Measurements from ENCODE around the gene FKBP1B. TPM values are rescaled to one million over a fixed set of nuclear protein-coding genes. Genes with fewer than 3 reads are reported as not detected.
"Not testable (repeated sequence)": the region's sequence is repeated elsewhere in the genome, so short reads cannot be mapped to it uniquely, and the experiment has no call there.

The FKBP1B gene
- total RNA-seq, 1 donor from 2014 or later: 7.7 TPM

DNA sequence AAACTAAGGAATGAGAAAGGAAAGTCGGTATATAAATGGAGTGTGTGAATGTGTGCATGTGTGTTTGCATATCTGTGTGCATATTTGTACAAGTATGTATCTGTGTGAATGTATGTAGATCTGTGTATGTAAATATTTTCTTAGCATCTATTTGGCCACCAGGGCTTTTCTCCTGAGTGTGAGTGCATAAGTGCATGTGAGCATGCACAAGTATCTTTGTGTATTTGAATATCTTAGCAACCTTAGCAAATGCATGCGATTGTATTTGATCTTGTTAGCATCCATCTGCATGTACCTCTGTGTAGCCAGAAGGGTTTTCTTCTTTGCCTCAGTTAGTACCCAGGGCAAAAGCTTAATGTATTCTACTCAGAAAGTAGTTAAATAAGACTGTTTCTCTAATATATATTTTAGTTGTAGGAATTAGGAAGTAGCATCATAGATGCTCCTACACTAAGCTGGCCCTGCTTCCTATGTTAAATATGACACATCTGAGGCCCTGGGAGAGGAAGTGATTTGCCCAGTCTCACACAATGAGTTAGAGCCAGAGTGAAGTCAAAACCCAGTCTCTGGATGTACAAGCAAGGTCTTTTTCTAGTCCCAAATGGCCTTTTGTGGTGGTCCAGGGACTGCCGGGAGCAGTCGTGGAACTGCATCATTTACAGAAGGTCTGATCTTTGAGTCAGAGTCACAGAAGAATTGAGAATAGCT, 9.2 kb downstream of the FKBP1B start:
- DNase-seq (ENCODE audit: low read depth in 2 of 2): peak in 1 of 2 donors; percentile 29

DNA sequence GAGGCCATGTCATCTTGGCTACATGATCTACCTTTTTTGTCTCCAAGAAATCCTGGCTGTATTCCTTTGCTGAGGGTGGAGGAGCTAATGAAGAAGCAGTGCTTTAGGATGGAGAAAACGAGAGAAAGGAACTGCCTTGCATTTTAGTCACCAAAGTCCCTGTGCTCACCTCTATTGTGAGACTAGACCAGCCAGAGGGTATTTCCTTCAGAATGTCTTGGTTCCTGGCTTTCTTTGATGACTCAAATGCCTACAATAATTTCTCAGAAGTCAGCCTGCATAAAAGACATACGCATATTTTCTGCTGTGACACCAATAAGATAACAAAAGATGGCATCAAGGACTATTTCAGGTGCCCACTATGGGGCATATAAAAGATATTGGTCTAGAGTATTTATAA, 15.8 kb downstream of the FKBP1B start:
- no peak for DNase-seq (ENCODE audit: low read depth in 2 of 2)

DNA sequence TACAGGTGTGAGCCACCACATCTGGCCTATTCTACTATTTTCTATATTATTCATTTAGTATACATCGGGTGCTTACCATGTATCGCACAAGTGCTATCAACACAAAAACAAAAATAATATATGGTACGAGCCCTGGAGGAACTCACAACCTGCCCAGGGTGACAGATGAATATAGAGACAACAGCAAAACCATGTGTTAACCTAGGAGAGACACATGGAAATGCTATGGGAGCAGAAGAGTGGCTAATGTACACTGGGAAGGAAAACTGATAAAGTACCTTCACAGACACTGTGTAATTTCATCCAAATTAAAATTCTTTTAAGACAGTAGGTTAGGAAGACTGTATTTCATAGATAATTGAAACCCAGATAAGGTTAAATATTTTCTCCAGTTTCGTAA, 22.7 kb downstream of the FKBP1B start:
- DNase-seq (ENCODE audit: low read depth in 2 of 2): no peak

DNA sequence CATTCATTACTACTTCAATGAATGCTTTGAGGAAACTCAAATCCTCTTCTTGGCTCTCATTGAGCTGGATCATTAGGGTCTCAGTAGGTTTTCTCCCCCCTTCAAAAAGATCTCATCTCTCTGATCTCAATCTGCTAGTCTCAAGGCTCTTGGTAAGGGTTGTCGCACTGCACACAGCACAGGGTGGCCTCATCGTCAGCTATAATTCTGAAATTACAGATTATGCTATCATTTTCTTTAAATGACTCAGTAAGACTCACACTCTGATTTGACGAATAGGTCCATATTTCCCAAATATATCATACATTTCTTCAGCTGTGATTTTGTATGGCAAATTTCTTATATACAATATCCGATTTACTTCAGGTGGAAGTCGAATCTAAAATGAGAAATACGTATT, 24.3 kb downstream of the FKBP1B start:
- no peak for DNase-seq (ENCODE audit: low read depth in 2 of 2)

DNA sequence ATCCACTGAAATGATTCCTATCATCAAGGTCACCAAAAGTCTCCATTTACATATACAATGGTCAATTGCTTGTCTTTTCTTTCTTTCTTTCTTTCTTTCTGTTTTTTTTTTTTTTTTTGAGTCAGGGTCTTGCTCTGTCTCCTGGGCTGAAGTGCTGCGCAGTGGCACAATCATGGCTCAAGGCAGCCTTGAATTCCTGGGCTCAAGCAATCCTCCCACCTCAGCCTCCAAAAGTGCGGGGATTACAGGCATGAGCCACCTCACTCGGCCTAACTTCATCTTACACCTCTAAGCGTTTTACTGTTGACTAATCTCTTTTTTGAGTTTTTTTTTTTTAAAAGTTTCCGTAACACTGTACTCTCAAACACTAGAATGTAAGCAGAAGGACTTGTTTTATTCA, 25.7 kb downstream of the FKBP1B start:
- DNase-seq (ENCODE audit: low read depth in 2 of 2): no peak

DNA sequence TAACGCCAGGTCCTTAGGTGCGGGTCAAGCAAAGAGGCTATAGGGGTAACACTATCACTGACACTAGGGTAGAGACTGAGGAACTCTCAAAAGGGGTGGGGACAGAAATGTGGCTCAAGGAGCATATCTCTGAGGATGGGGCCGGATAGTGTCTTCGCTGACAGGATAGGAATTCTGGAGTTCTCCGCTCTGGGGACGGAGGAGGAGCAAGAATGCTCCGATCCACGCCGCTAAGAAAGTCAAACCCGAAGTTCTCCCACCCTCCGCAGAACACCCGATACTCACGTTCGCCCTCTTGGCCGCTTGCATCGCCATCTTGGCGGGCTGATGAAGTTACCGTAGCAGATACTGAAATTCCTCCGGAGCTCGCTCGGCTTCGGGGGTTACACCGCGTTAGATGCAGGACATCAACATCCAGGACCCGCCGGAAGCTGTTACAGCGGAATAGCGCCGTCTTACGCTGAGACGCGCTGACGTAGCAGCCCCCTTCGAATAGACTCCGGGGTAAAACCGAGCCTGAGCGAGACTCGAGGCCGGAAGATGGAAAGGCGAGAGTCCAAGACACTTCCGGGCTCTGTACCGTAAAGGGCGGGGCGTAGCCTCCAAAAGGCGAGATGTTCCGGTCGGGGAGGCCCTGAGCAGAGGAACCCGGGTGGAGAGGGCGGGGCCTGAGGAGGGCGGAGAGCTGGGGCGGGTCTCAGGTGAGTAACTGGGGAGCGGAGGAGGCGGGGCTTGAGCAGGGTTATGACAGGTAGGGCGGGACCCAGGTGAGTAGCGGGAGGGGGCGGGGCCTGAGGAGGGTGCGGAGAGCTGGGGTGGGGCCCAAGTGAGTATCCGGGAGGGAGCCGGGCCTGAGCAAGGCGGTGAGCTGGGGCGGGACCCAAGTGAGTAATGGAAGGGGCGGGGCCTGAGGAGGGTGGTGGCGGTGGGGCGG, 26.6 kb downstream of the FKBP1B start, which contains the start of gene SF3B6:
TSS of gene SF3B6 (minus strand) at position 412 of the 934 bp plus-strand sequence. CDS start at position 315, 97 bp downstream.
- DNase-seq (ENCODE audit: low read depth in 2 of 2): peak; percentile 93 to 97

DNA sequence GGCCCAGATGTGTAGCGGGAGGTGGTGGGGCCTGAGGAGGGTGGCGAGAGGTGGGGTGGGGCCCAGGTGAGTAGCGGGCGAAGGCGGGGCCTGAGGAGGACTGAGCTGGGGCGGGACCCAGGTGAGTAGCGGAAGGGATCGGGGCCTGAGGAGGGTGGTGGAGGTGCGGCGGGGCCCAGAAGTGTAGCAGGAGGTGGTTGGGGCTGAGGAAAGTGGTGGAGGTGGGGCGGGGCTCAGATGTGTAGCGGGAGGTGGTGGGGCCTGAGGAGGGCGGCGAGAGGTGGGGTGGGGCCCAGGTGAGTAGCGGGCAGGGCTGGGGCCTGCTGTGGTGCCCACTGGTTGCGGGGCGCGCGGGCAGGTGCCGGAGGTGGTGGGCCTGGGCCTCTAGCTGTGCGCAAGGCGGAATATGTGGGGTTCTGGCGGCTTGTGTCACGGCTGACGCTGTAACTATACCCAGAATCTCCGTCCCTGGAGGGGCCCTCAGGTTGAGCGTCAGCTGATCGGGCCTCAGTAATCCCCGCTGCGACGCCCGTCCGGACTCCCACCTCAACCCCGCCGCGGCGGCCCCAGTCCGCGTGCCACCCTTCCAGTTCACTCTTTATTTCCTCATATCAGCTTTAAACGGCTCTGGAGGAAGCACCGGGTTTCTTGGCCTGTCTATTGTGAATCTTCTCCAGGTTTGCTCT, 27.5 kb downstream of the FKBP1B start:
- no peak for DNase-seq (ENCODE audit: low read depth in 2 of 2)

DNA sequence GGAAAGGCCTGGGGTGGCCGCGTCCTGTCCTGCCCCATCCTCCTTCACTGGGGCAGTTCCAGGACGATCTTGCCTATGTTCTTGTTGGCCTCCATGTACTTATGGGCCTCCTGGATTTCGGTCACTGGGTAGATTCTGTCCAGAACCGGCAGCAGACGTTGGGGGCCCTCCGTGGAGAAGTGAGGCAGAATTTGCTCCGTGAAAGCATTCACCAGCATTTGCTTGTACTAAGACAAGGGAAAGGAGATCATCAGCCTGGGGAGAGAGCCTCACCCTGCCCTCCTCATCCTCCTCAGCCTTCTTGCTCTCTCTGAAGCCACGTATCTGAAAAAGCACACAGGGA, 28.0 kb downstream of the FKBP1B start:
- no peak for DNase-seq (ENCODE audit: low read depth in 2 of 2)

DNA sequence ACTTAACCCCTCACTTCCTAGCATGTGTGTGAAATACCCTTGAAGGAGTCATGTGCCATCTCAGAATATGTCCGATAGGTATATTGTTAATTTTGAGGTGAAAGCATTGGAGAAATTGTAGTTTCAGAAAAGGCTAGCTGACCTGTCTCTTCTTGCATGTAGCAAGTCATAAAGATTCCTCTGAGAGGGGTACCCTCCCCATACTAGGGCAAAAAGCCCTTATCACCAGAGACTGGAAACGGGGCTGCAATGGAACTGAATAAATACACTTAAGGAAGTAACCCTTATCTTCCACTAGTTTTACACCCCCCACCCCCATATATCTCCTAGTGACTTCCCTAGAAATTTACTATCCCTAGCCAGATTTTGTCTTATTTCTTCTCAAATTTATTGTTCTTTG, 28.3 kb downstream of the FKBP1B start:
- DNase-seq (ENCODE audit: low read depth in 2 of 2): no peak

DNA sequence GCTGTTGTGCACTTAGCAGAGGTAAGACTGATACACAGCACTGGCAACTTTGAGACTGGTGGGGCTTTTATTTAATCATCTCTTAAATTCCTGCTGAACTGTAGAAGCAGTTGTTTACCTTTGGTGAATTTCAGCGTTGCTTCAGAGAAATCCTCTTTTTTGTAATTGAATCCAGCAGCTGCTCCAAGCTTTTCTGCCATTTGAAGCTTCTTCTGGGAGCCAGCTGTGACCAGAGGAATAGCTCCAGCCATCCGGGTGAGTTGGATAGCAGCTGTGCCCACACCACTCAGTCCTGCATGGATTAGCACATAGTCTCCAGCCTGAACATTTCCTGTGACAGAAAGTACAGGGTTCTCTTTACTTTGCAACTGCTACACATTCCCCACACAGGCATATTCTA, 31.2 kb downstream of the FKBP1B start:
- no peak for DNase-seq (ENCODE audit: low read depth in 2 of 2)

DNA sequence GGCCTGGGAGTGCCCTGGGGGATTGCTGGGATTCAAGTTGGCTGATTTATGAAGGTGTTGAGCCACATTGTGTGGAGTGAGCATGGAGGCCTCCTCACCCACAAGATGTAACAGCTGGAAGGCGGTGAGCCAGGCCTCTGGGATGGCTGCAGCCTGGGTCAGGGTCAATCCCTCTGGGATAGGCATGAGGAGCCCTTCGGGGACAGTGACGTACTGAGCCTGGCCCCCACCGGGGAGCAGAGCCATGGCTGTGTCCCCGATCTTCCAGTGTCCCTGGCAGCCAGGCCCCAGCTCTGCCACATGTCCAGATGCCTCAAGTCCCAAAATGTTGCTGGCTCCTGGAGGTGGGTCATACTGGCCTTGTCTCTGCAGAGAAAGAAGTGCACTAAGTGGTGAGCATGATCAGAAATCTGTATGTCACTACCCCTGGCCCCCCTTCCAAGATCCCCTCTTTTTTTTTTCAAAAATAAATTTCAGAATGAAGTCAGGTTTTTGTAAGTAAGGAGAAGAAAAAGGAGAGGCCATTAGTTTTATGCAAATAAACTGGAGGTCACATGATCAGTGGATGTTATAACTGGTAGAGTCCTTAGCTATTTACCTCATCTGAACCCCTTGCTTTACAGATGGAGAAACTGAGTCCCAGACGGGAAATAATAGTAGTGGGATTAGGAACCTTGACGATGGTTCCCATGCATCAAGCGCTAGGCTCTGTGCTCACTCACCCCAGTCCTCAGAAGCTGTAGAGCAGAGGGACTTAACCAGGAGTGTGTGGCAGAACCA, 33.4 kb downstream of the FKBP1B start:
- DNase-seq (ENCODE audit: low read depth in 2 of 2): no peak

DNA sequence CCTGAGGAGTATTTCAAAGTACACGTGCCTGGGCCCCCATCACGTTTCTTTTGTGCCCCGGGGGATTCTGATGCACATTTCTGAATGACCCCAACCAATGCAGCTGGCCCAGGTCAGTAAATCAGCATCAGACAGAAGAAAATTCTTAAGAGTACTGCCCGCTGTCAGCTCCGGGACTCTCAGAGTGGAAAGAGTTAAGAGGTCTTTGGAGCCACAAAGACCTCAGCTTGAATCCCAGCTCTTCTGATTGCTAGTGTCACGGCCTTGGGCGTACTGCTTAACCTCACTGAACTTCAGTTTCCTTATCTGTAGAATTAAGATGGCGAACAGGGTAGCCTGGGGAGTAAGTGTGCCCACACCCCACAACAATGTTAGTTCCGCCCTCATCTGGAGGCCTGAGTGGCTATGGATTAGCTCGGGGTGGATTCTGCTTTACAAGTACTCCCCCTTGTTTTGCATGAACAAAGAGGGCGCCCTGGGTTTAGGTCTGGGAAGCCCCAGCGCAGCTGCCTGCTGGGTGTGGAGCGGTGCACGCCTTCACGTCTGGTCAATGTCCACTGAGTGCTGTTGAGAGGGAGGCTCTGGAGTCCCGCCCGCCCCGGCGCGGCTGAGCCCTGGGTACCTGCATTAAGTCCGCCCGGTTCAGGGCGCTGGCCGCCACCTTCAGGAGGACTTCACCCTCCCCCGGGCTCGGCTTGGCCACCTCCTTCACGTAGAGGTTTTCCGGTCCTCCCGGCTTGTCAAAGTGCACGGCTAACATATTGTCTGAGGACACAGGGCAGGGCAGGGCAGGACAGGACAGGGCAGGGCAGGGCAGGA, 34.2 kb downstream of the FKBP1B start:
- DNase-seq (ENCODE audit: low read depth in 2 of 2): peak in 1 of 2 donors; percentile 78

DNA sequence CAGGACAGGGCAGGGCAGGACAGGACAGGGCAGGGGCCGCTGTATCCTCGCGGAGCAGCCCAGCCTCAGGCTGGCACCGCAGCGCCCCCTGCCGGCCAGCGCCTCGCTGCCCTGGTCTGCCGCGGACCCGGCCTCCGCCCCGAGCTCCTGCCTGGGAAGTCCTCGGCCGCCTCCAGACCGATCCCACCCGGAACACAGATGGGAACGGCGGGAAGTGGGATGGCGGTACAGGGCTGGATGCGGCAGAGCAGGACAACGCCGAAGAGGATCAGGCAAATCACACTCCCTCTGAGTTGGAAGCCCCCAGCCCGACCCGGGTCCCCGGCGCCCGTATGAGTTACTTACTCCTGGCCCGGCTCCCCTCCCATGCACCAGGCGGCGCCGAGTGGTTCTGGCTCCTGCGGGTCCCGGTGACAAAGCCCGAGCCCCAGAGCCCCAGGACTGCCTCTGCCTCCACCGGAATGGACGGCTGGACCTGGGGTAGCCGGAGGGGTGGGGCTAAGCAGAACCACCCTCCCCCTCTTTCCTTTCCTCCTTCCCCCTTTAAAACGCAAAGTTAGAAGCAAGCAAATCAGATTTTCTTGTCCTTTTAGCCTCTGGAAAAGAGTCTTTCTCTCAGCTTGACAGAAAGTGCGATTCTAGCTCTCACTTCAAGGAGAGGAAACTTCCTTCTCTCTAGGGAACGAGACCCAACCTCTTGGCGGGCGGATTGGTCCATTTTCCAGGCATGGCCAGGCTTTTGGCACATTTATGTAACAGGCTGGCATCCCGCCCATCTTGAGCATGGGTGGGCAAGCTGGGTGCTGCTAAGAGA, 35.1 kb downstream of the FKBP1B start, which contains the start of gene TP53I3:
TSS of gene TP53I3 (minus strand) at position 449 of the 814 bp plus-strand sequence. CDS start 508 bp downstream, outside the sequence.
- peak; percentile 68 to 93 for DNase-seq (ENCODE audit: low read depth in 2 of 2)

DNA sequence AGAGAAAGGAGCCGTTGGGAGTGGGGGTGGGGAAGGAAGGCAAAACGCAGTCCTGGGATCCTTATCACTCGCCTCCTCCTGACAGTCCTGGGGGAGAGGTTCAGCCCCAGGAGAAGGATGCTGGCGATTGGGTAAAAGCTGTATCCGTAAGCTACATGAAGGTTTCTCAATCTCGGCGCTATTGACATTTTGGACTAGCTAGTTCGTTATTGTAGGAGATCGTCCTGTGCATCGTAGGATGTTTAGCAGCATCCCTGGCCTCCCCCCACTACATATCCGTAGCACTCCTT, 35.6 kb downstream of the FKBP1B start:
- no peak for DNase-seq (ENCODE audit: low read depth in 2 of 2)

DNA sequence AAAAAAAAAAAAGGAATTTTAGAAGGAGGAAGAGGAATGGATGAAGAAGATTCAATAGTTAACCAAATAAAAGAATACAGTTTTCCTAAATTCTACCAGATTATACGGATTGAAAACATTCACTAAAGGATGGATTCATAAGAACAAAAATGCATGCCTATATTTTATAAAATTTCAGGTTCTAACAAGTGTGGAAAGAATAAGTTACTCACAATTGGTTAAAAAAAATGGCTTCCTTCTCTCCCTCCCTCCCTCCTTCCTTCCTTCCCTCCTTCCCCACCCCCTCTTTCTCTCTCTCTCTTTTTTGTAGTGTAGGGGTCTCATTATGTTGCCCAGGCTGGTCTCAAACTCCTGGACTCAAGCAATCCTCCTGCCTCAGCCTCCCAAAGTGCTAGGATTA, 36.7 kb downstream of the FKBP1B start:
- DNase-seq (ENCODE audit: low read depth in 2 of 2): no peak

DNA sequence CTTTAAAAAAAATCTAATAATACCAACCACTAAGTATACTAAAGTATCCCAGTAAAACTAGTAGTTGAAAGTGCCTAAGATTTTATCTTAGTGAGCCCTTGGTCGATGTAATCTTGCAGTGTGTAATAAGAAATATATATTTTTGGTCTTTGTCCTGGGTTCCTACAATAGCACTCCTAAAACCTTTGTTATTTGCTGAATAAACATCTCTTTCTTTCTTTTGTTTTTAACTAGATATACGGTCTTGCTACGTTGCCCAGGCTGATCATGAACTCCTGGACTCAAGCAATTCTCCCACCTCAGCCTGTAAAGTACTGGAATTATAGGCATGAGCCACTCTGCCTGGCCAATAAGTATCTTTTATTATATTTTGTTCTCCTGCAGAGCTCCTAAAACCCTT, 37.5 kb downstream of the FKBP1B start:
- no peak for DNase-seq (ENCODE audit: low read depth in 2 of 2)

DNA sequence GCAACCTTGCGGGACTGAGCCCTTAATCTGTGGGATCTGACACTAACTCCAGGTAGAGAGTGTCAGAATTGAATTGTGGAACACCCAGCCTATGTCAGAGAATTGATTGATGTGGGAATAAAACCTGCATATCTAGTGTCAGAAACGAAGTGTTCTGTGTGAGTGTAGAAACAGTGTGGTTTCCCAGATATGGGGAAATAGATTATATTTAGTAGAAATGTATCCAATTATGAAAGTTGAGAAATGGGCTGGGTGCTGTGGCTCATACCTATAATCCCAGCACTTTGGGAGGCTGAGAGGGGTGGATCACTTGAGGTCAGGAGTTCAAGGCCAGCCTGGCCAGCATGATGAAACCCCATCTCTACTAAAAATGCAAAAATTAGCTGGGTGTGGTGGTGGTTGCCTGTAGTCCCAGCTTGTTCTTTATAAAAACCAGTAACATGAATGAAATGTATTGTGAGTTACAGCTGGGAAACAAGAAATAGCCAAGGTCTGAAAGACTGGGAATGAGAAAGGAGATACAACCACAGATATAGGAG, 39.3 kb downstream of the FKBP1B start:
- no peak for DNase-seq (ENCODE audit: low read depth in 2 of 2)

DNA sequence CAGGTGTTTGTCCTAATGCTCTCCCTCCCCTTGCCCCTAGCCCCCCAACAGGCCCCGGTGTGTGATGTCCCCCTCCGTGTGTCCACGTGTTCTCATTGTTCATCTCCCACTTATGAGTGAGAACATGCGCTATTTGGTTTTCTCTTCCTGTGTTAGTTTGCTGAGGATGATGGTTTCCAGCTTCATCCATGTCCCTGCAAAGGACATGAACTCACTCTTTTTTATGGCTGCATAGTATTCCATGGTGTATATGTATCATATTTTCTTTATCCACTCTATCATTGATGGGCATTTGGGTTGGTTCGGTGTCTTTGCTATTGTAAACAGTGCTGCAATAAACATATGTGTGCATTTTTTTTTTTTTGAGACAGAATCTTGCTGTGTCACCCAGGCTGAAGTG, 43.7 kb downstream of the FKBP1B start:
- not testable (repeated sequence) for DNase-seq (ENCODE audit: low read depth in 2 of 2)

DNA sequence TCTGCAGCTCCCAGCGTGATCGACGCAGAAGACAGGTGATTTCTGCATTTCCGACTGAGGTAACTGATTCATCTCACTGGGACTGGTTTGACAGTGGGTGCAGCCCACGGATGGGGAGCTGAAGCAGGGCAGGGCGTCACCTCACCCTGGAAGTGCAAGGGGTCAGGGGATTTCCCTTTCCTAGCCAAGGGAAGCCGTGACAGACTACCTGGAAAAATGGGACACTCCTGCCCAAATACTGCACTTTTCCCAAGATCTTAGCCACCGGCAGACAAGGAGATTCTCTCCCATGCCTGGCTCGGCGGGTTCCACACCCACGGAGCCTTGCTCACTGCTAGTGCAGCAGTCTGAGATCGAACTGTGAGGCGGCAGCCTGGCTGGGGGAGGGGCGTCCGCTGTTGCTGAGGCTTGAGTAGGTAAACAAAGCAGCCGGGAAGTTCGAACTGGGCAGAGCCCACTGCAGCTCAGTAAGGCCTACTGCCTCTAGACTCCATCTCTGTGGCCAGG, 45.7 kb downstream of the FKBP1B start:
- not testable (repeated sequence) for DNase-seq (ENCODE audit: low read depth in 2 of 2)

All from dermis microvascular lymphatic vessel endothelial cell (primary cell).